HepG2 (cell line): ENCODE results near the gene RNASE7. TPM values are rescaled to one million over a fixed set of nuclear protein-coding genes. Genes with fewer than 3 reads are reported as not detected.

Experiments used
- FOXP1 ChIP-seq, 2 experiments: fragments of 450-650 bp in 1 of 2; IDR thresholded peaks; 2 replicates each; pipeline ENCODE4 v1.6.1; 2017 to 2018; ENCODE audit warnings: antibody characterized with exemption in 1 of 2
- HNRNPL ChIP-seq: fragments of 200-400 bp; formaldehyde crosslinking; IDR thresholded peaks from 2 replicates; pipeline ENCODE4 v1.6.1; 2017; ENCODE audit warnings: mild to moderate bottlenecking, low read depth, low read length
- MBD4 ChIP-seq: IDR thresholded peaks from 2 replicates; pipeline ENCODE4 v1.6.1; 2012; ENCODE audit warnings: low read length, inconsistent platforms, borderline replicate concordance
- MEF2D ChIP-seq: sonication (generic); formaldehyde crosslinking; IDR thresholded peaks from 2 replicates; pipeline ENCODE4 v1.5.1; 2020; ENCODE audit warnings: mild to moderate bottlenecking, missing genetic modification reagents
- NONO ChIP-seq, 2 experiments: fragments of 450-650 bp in 1 of 2; sonication (generic) in 1 of 2; formaldehyde crosslinking in 1 of 2; IDR thresholded peaks in 1 of 2; conservative IDR thresholded peaks in 1 of 2; 2 replicates each; pipeline versions ENCODE4 v1.6.1 to v1.8.0; 2017 to 2022; ENCODE audit warnings: mild to moderate bottlenecking in 1 of 2, missing genetic modification reagents in 1 of 2, moderate library complexity in 1 of 2
- PHF5A ChIP-seq: IDR thresholded peaks from one replicate; pipeline ENCODE4 v1.6.1; 2018; ENCODE audit warnings: low read depth, missing genetic modification reagents; ENCODE audit not compliant: unreplicated experiment
- PPARG ChIP-seq: conservative IDR thresholded peaks from 2 replicates; pipeline ENCODE4 v1.6.1; 2016; ENCODE audit warnings: missing biosample characterization, missing genetic modification reagents
- SMAD1 ChIP-seq: sonication (generic); formaldehyde crosslinking; IDR thresholded peaks from 2 replicates; pipeline ENCODE4 v1.4.0; 2020; ENCODE audit warnings: missing genetic modification reagents, low read depth, mild to moderate bottlenecking, borderline replicate concordance
- SOX13 ChIP-seq, 3 experiments: fragments of 450-650 bp in 1 of 3; sonication (generic) in 1 of 3; formaldehyde crosslinking in 1 of 3; IDR thresholded peaks in 2 of 3; conservative IDR thresholded peaks in 1 of 3; 2 replicates each; pipeline versions ENCODE4 v1.5.0 to v1.6.1; 2016 to 2020; ENCODE audit warnings: antibody characterized with exemption in 1 of 3, mild to moderate bottlenecking in 1 of 3, missing compliant biosample characterization in 1 of 3, missing genetic modification reagents in 1 of 3, moderate library complexity in 1 of 3
- SRSF1 ChIP-seq: fragments of 200-400 bp; formaldehyde crosslinking; optimal IDR thresholded peaks from 2 replicates; pipeline ENCODE3; 2017; ENCODE audit warnings: mild to moderate bottlenecking, low read depth, low read length, moderate library complexity
- TGIF2 ChIP-seq: IDR thresholded peaks from 2 replicates; pipeline ENCODE4 v1.6.1; 2016; ENCODE audit warnings: control low read depth, missing compliant biosample characterization
- ZBTB38 ChIP-seq: sonication (generic); formaldehyde crosslinking; IDR thresholded peaks from 2 replicates; pipeline ENCODE4 v1.5.1; 2020; ENCODE audit warnings: mild to moderate bottlenecking, missing genetic modification reagents
- ZFP36L1 ChIP-seq: sonication (generic); formaldehyde crosslinking; IDR thresholded peaks from 2 replicates; pipeline ENCODE4 v1.8.0; 2022; ENCODE audit warnings: mild to moderate bottlenecking, missing genetic modification reagents, moderate library complexity
- ZNF781 ChIP-seq: sonication (generic); formaldehyde crosslinking; IDR thresholded peaks from 2 replicates; pipeline ENCODE4 v1.5.1; 2020; ENCODE audit warnings: borderline replicate concordance, mild to moderate bottlenecking, missing genetic modification reagents; ENCODE audit errors: not compliant biosample characterization
- ZNF788 ChIP-seq: sonication (generic); formaldehyde crosslinking; IDR thresholded peaks from 2 replicates; pipeline ENCODE4 v1.5.0; 2020; ENCODE audit warnings: mild to moderate bottlenecking, missing genetic modification reagents, borderline replicate concordance
- ZNF883 ChIP-seq: sonication (generic); formaldehyde crosslinking; IDR thresholded peaks from 2 replicates; pipeline ENCODE4 v1.5.1; 2020; ENCODE audit warnings: mild to moderate bottlenecking, missing genetic modification reagents; ENCODE audit errors: not compliant biosample characterization
- polyA plus RNA-seq, 8 experiments: library from polyadenylated mRNA; depleted of rRNA in 3 of 8; stranded (reverse) in 7 of 8; unstranded in 1 of 8; fragments of >200 nt; fragmentation: Illumina TruSeq in 4 of 8; extraction: Trizol in 4 of 8; gene quantifications; 2 replicates each; pipeline versions ENCODE4 v1.2.1 to v1.2.3, GENCODE V29; 2011 to 2016; ENCODE audit warnings: low read depth in 4 of 8, missing spikeins in 1 of 8, mixed read lengths in 1 of 8; ENCODE audit not compliant: insufficient read depth in 1 of 8
- total RNA-seq, 5 experiments: library from RNA; depleted of rRNA; stranded (reverse); fragments of >200 nt; fragmentation: Illumina TruSeq; extraction: Trizol; gene quantifications; 2 replicates each; pipeline ENCODE4 v1.2.3, GENCODE V29; 2016; ENCODE audit warnings: low read depth in 1 of 5
- TF ChIP-seq, protein P1 (sequence below): sonication (generic); formaldehyde crosslinking; IDR thresholded peaks from 2 replicates; pipeline ENCODE4 v1.4.0; 2020; ENCODE audit warnings: mild to moderate bottlenecking, missing genetic modification reagents
- TF ChIP-seq, protein P2 (sequence below): sonication (generic); formaldehyde crosslinking; IDR thresholded peaks from 2 replicates; pipeline ENCODE4 v1.4.0; 2020; ENCODE audit warnings: missing genetic modification reagents
- TF ChIP-seq, protein P3 (sequence below): sonication (generic); formaldehyde crosslinking; IDR thresholded peaks from 2 replicates; pipeline ENCODE4; 2020; ENCODE audit warnings: missing genetic modification reagents, mild to moderate bottlenecking, borderline replicate concordance
- TF ChIP-seq, protein P4 (sequence below): sonication (generic); formaldehyde crosslinking; IDR thresholded peaks from 2 replicates; pipeline ENCODE4 v1.4.0; 2020; ENCODE audit warnings: low read depth, mild to moderate bottlenecking, missing genetic modification reagents

RNASE7 gene
- total and polyA plus RNA-seq, 2 of the 13 experiments (the other 11 are each of a cell fraction or from before 2014, with no cell fraction given), result 0.04 TPM; not detected in 1

DNA sequence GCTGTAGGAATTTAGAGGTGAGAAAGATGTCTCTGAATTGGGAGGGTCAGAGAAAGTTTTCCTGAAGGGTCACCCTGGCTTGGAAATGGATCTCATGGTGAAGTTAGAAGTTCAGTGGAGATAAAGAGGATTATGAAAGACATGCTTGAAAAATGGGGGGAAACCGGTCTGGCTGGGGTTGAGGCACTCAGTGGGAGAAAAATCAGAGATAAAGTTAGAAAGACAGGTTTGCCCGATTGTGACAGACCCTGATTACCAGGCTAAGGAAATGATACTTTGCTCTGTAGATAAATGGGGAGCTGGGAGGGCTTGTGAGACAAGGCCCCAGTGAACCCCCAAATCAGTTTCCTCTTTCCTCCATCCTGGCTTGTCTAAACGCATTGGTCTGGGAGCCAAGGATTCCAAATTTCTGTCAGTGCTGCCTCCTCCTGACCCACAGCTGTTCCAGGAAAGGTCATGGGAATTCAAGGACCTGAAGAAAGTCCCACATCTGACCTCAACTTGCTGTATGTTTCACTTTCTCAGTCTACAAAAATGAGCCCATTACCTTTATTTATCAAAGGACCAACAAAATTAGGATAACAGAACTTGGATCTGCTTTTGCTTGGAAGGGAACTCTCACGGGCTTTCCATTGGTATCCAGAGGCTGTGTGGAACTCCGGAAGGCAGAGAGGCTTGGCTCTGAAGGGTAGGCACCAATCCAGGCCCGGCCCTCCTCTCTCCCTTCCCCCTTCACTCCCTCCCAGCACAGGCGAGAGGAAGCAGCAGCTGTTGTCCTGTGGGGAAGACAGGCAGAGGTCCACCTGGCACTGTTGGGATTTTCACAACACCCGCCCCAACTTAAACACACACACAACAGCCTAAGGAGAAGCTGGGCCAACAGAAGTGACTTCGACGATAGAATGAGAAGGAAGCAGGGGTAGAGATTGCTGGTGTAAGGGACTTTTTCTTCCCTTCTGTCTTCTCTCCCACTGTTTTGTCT lies 3.4 kb upstream of the RNASE7 start (continued):
- TF ChIP-seq PHF5A (CRISPR knock-in tag), result no peak
- TF ChIP-seq ZBTB38 (CRISPR knock-in tag), result no peak
- TF ChIP-seq, protein P1, sequence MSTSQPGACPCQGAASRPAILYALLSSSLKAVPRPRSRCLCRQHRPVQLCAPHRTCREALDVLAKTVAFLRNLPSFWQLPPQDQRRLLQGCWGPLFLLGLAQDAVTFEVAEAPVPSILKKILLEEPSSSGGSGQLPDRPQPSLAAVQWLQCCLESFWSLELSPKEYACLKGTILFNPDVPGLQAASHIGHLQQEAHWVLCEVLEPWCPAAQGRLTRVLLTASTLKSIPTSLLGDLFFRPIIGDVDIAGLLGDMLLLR, result peak; percentile 44; the same call in 1 of the 2 replicates
- no peak for TF ChIP-seq MBD4
- TF ChIP-seq SMAD1, result peak; percentile 65; the same call in 1 of the 2 replicates
- no peak for TF ChIP-seq HNRNPL
- TF ChIP-seq TGIF2 (CRISPR knock-in tag), result no peak
- TF ChIP-seq ZNF883 (CRISPR knock-in tag), result no peak
- peak; percentile 32; the same call in 1 of the 2 replicates for TF ChIP-seq ZNF788
- TF ChIP-seq SOX13 (IDR thresholded peaks at IDR 0.05), result no peak
- TF ChIP-seq SOX13 (CRISPR knock-in tag; conservative IDR thresholded peaks at IDR 0.05 in 1 of 2, IDR thresholded peaks at IDR 0.05 in 1 of 2), result peak in 1 of 2 experiments; percentile 19; a peak in 1 of 4 replicates
- no peak for TF ChIP-seq SRSF1
- peak; percentile 41; the same call in 1 of the 2 replicates for TF ChIP-seq MEF2D (CRISPR knock-in tag)
- TF ChIP-seq NONO (IDR thresholded peaks at IDR 0.05), result no peak
- no peak for TF ChIP-seq NONO (CRISPR knock-in tag; conservative IDR thresholded peaks at IDR 0.05)
- TF ChIP-seq, protein P2, sequence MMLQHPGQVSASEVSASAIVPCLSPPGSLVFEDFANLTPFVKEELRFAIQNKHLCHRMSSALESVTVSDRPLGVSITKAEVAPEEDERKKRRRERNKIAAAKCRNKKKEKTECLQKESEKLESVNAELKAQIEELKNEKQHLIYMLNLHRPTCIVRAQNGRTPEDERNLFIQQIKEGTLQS (CRISPR knock-in tag), result 0 out of 2 replicates have a peak, but pooled peaks have one; percentile 3
- TF ChIP-seq ZNF781 (CRISPR knock-in tag), result no peak
- TF ChIP-seq, protein P3, sequence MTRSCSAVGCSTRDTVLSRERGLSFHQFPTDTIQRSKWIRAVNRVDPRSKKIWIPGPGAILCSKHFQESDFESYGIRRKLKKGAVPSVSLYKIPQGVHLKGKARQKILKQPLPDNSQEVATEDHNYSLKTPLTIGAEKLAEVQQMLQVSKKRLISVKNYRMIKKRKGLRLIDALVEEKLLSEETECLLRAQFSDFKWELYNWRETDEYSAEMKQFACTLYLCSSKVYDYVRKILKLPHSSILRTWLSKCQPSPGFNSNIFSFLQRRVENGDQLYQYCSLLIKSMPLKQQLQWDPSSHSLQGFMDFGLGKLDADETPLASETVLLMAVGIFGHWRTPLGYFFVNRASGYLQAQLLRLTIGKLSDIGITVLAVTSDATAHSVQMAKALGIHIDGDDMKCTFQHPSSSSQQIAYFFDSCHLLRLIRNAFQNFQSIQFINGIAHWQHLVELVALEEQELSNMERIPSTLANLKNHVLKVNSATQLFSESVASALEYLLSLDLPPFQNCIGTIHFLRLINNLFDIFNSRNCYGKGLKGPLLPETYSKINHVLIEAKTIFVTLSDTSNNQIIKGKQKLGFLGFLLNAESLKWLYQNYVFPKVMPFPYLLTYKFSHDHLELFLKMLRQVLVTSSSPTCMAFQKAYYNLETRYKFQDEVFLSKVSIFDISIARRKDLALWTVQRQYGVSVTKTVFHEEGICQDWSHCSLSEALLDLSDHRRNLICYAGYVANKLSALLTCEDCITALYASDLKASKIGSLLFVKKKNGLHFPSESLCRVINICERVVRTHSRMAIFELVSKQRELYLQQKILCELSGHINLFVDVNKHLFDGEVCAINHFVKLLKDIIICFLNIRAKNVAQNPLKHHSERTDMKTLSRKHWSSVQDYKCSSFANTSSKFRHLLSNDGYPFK (CRISPR knock-in tag), result peak; percentile 57; the same call in 1 of the 2 replicates
- no peak for TF ChIP-seq FOXP1 (IDR thresholded peaks at IDR 0.05)
- 0 out of 2 replicates have a peak, but pooled peaks have one; percentile 55 for TF ChIP-seq FOXP1 (CRISPR knock-in tag; IDR thresholded peaks at IDR 0.05)
- TF ChIP-seq PPARG, result no peak
- TF ChIP-seq ZFP36L1 (CRISPR knock-in tag), result peak; percentile 97; the same call in 1 of the 2 replicates
- TF ChIP-seq, protein P4, sequence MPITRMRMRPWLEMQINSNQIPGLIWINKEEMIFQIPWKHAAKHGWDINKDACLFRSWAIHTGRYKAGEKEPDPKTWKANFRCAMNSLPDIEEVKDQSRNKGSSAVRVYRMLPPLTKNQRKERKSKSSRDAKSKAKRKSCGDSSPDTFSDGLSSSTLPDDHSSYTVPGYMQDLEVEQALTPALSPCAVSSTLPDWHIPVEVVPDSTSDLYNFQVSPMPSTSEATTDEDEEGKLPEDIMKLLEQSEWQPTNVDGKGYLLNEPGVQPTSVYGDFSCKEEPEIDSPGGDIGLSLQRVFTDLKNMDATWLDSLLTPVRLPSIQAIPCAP (CRISPR knock-in tag), result no peak
